Prostate gland (tissue), 2 donors: Measurements from ENCODE around the gene GUSB.

Experiments
- CTCF ChIP-seq, 4 experiments: fragments of 200-600 bp in 2 of 4; fragments of 450-650 bp in 2 of 4; sonication (generic) in 2 of 4; IDR thresholded peaks; 1 replicate in 3 of 4; 2 replicates in 1 of 4; pipeline ENCODE4 v1.5.1; 2016 to 2019; ENCODE audit warnings: antibody characterized with exemption in 4 of 4, mild to moderate bottlenecking in 2 of 4, moderate library complexity in 2 of 4
- POLR2A ChIP-seq: fragments of 450-650 bp; IDR thresholded peaks from one replicate; pipeline ENCODE4 v1.6.1; 2016; ENCODE audit warnings: antibody characterized with exemption, mild to moderate bottlenecking
- POLR2AphosphoS5 ChIP-seq: sonication (generic); formaldehyde crosslinking; IDR thresholded peaks from one replicate; pipeline ENCODE4 v1.6.1; 2017; ENCODE audit warnings: antibody characterized with exemption

- no peak for TF ChIP-seq POLR2AphosphoS5
- no peak for TF ChIP-seq CTCF (IDR thresholded peaks at IDR 0.05)
- no peak for TF ChIP-seq POLR2A
Measured at GRCh38 chr7:65925040-65925439, 57.0 kb downstream of the GUSB start.
